GM10266 (cell line): ENCODE results near the gene ERGIC3.

Experiments
- DNase-seq: peaks from one replicate; pipeline ENCODE4 v3.0.0; 2012; ENCODE audit errors: extremely low spot score
- CTCF ChIP-seq: IDR thresholded peaks from 2 replicates; pipeline ENCODE4 v1.5.1; 2012; ENCODE audit warnings: mild to moderate bottlenecking, low read depth; ENCODE audit not compliant: control insufficient read depth, insufficient read depth; ENCODE audit errors: missing control alignments

ERGIC3 gene

GRCh38 chr20:35575958-35576357, 34.1 kb downstream of the ERGIC3 start:
- no peak for DNase-seq
- TF ChIP-seq CTCF = no peak

- DNase-seq = no peak
- no peak for TF ChIP-seq CTCF
These were observed 34.9 kb downstream of the ERGIC3 start for GRCh38 chr20:35576816-35577215.

GRCh38 chr20:35578469-35578868, 36.6 kb downstream of the ERGIC3 start:
- DNase-seq = no peak
- no peak for TF ChIP-seq CTCF

- no peak for DNase-seq
- no peak for TF ChIP-seq CTCF
These were observed 37.3 kb downstream of the ERGIC3 start for GRCh38 chr20:35579196-35579595.

- TF ChIP-seq CTCF = no peak
- no peak for DNase-seq
These were observed 40.3 kb downstream of the ERGIC3 start for GRCh38 chr20:35582131-35582530.

- TF ChIP-seq CTCF = no peak
- peak; percentile 4 for DNase-seq
These were observed 41.0 kb downstream of the ERGIC3 start for GRCh38 chr20:35582741-35583404.

- DNase-seq = peak; percentile 6
- TF ChIP-seq CTCF = no peak
These were observed 42.0 kb downstream of the ERGIC3 start for GRCh38 chr20:35583636-35584560.
